Measurements from ENCODE around the gene RTEL1.
"Not testable (repeated sequence)": the region's sequence is repeated elsewhere in the genome, so short reads cannot be mapped to it uniquely, and the experiment has no call there.

Gene RTEL1

GRCh38 chr20:63628246-63628975 is 29.7 kb upstream of the RTEL1 start:
- peaks cover 7% of the 10 kb centered on the region for H3K4me1 ChIP-seq (ENCODE audit: control insufficient read depth, insufficient read depth, low read length, poor library complexity, severe bottlenecking)
- H3K36me3 ChIP-seq (ENCODE audit: control insufficient read depth, insufficient read depth, low read length): peaks cover 3% of the 10 kb centered on the region
- H3K4me3 ChIP-seq (ENCODE audit: extremely low read depth, insufficient read depth, low read length, poor library complexity, severe bottlenecking): peak overlapping the region; percentile 83
- no peaks in the 10 kb centered on the region for H3K9me3 ChIP-seq (ENCODE audit: control insufficient read depth, low read length)
- 89 to 90% methylated on average over 20 of the region's 22 CpGs for whole genome bisulfite sequencing, 2 experiments (ENCODE audit: insufficient coverage in 2 of 2)
- no peak overlapping the region for H3K27ac ChIP-seq (ENCODE audit: low read depth, low read length, severe bottlenecking)

GRCh38 chr20:63630956-63631355 is 27.2 kb upstream of the RTEL1 start:
- not testable (repeated sequence) for H3K9me3 ChIP-seq (ENCODE audit: control insufficient read depth, low read length); H3K36me3 ChIP-seq (ENCODE audit: control insufficient read depth, insufficient read depth, low read length); H3K4me3 ChIP-seq (ENCODE audit: extremely low read depth, insufficient read depth, low read length, poor library complexity, severe bottlenecking); H3K27ac ChIP-seq (ENCODE audit: low read depth, low read length, severe bottlenecking); H3K4me1 ChIP-seq (ENCODE audit: control insufficient read depth, insufficient read depth, low read length, poor library complexity, severe bottlenecking)
- WGBS, 2 experiments (ENCODE audit: insufficient coverage in 2 of 2): 96 to 98% methylated on average over 5 to 6 of the region's 6 CpGs

GRCh38 chr20:63631426-63631825 is 26.7 kb upstream of the RTEL1 start:
- H3K27ac ChIP-seq (ENCODE audit: low read depth, low read length, severe bottlenecking); H3K4me3 ChIP-seq (ENCODE audit: extremely low read depth, insufficient read depth, low read length, poor library complexity, severe bottlenecking); H3K4me1 ChIP-seq (ENCODE audit: control insufficient read depth, insufficient read depth, low read length, poor library complexity, severe bottlenecking); H3K36me3 ChIP-seq (ENCODE audit: control insufficient read depth, insufficient read depth, low read length); H3K9me3 ChIP-seq (ENCODE audit: control insufficient read depth, low read length): not testable (repeated sequence)
- 76 to 82% methylated on average over 8 to 10 of the region's 10 CpGs for WGBS, 2 experiments (ENCODE audit: insufficient coverage in 2 of 2)

GRCh38 chr20:63633732-63634131 is 24.4 kb upstream of the RTEL1 start:
- Histone ChIP-seq H3K4me1 (ENCODE audit: control insufficient read depth, insufficient read depth, low read length, poor library complexity, severe bottlenecking) (peaks cover 3% of the 10 kb centered on the region), H3K27ac (ENCODE audit: low read depth, low read length, severe bottlenecking) (no peak overlapping the region), H3K36me3 (ENCODE audit: control insufficient read depth, insufficient read depth, low read length) (no peaks in the 10 kb centered on the region), H3K4me3 (ENCODE audit: extremely low read depth, insufficient read depth, low read length, poor library complexity, severe bottlenecking) (no peak overlapping the region), H3K9me3 (ENCODE audit: control insufficient read depth, low read length) (no peaks in the 10 kb centered on the region)
- 100% methylated on average over 1 to 2 of the region's 9 CpGs for WGBS, 2 experiments (ENCODE audit: insufficient coverage in 2 of 2)

- H3K9me3 ChIP-seq (ENCODE audit: control insufficient read depth, low read length): no peaks in the 10 kb centered on the region
- H3K4me3 ChIP-seq (ENCODE audit: extremely low read depth, insufficient read depth, low read length, poor library complexity, severe bottlenecking): no peak overlapping the region
- WGBS, 2 experiments (ENCODE audit: insufficient coverage in 2 of 2): 89 to 99% methylated on average over 12 to 14 of the region's 15 CpGs
- no peak overlapping the region for H3K27ac ChIP-seq (ENCODE audit: low read depth, low read length, severe bottlenecking)
- H3K4me1 ChIP-seq (ENCODE audit: control insufficient read depth, insufficient read depth, low read length, poor library complexity, severe bottlenecking): peaks cover 3% of the 10 kb centered on the region
- no peaks in the 10 kb centered on the region for H3K36me3 ChIP-seq (ENCODE audit: control insufficient read depth, insufficient read depth, low read length)
Measured at GRCh38 chr20:63635431-63636141, 22.5 kb upstream of the RTEL1 start.

- Histone ChIP-seq H3K36me3 (ENCODE audit: control insufficient read depth, insufficient read depth, low read length) (no peaks in the 10 kb centered on the region), H3K4me3 (ENCODE audit: extremely low read depth, insufficient read depth, low read length, poor library complexity, severe bottlenecking) (no peak overlapping the region), H3K9me3 (ENCODE audit: control insufficient read depth, low read length) (no peaks in the 10 kb centered on the region), H3K4me1 (ENCODE audit: control insufficient read depth, insufficient read depth, low read length, poor library complexity, severe bottlenecking) (peaks cover 3% of the 10 kb centered on the region), H3K27ac (ENCODE audit: low read depth, low read length, severe bottlenecking) (no peak overlapping the region)
- WGBS, 2 experiments (ENCODE audit: insufficient coverage in 2 of 2): 79 to 87% methylated on average over 11 to 13 of the region's 19 CpGs
Measured at GRCh38 chr20:63636752-63637628, 21.1 kb upstream of the RTEL1 start.

- H3K9me3 ChIP-seq (ENCODE audit: control insufficient read depth, low read length): no peaks in the 10 kb centered on the region
- 61 to 82% methylated on average over 3 to 7 of the region's 15 CpGs for WGBS, 2 experiments (ENCODE audit: insufficient coverage in 2 of 2)
- peaks cover 10% of the 10 kb centered on the region for H3K4me1 ChIP-seq (ENCODE audit: control insufficient read depth, insufficient read depth, low read length, poor library complexity, severe bottlenecking)
- no peak overlapping the region for H3K4me3 ChIP-seq (ENCODE audit: extremely low read depth, insufficient read depth, low read length, poor library complexity, severe bottlenecking)
- H3K27ac ChIP-seq (ENCODE audit: low read depth, low read length, severe bottlenecking): no peak overlapping the region
- no peaks in the 10 kb centered on the region for H3K36me3 ChIP-seq (ENCODE audit: control insufficient read depth, insufficient read depth, low read length)
Measured at GRCh38 chr20:63639093-63639975, 18.8 kb upstream of the RTEL1 start.

GRCh38 chr20:63640086-63640485 is 18.0 kb upstream of the RTEL1 start:
- no peak overlapping the region for H3K27ac ChIP-seq (ENCODE audit: low read depth, low read length, severe bottlenecking)
- H3K4me3 ChIP-seq (ENCODE audit: extremely low read depth, insufficient read depth, low read length, poor library complexity, severe bottlenecking): no peak overlapping the region
- H3K36me3 ChIP-seq (ENCODE audit: control insufficient read depth, insufficient read depth, low read length): no peaks in the 10 kb centered on the region
- WGBS, 2 experiments (ENCODE audit: insufficient coverage in 2 of 2): 100% methylated on average over 2 to 5 of the region's 8 CpGs
- H3K9me3 ChIP-seq (ENCODE audit: control insufficient read depth, low read length): no peaks in the 10 kb centered on the region
- H3K4me1 ChIP-seq (ENCODE audit: control insufficient read depth, insufficient read depth, low read length, poor library complexity, severe bottlenecking): peaks cover 10% of the 10 kb centered on the region

GRCh38 chr20:63640686-63641085 is 17.4 kb upstream of the RTEL1 start:
- H3K36me3 ChIP-seq (ENCODE audit: control insufficient read depth, insufficient read depth, low read length); H3K9me3 ChIP-seq (ENCODE audit: control insufficient read depth, low read length); H3K4me3 ChIP-seq (ENCODE audit: extremely low read depth, insufficient read depth, low read length, poor library complexity, severe bottlenecking); H3K4me1 ChIP-seq (ENCODE audit: control insufficient read depth, insufficient read depth, low read length, poor library complexity, severe bottlenecking); H3K27ac ChIP-seq (ENCODE audit: low read depth, low read length, severe bottlenecking): not testable (repeated sequence)
- 96 to 100% methylated on average over 2 to 3 of the region's 17 CpGs for WGBS, 2 experiments (ENCODE audit: insufficient coverage in 2 of 2)

Data from mesodermal cell (in vitro differentiated cells).